Esophagus mucosa (tissue), 1 donor: ENCODE results near the gene DENND10. TPM values are rescaled to one million over a fixed set of nuclear protein-coding genes. Genes with fewer than 3 reads are reported as not detected.
"Not testable (repeated sequence)": the region's sequence is repeated elsewhere in the genome, so short reads cannot be mapped to it uniquely, and the experiment has no call there.

ENCODE experiments used
- ATAC-seq: fragments of 200-7000 bp; cut with Tn5 transposase; one replicate; pipeline ENCODE4 v1.9.1; 2020
- total RNA-seq: library from RNA; stranded (reverse); gene quantifications from one replicate; pipeline ENCODE4 v1.2.4, GENCODE V29; 2023
- donor health status: DM: yes; HTN: yes; CAD: no.

The DENND10 gene
- total RNA-seq, 1 donor from 2014 or later, result 38.3 TPM

DNA sequence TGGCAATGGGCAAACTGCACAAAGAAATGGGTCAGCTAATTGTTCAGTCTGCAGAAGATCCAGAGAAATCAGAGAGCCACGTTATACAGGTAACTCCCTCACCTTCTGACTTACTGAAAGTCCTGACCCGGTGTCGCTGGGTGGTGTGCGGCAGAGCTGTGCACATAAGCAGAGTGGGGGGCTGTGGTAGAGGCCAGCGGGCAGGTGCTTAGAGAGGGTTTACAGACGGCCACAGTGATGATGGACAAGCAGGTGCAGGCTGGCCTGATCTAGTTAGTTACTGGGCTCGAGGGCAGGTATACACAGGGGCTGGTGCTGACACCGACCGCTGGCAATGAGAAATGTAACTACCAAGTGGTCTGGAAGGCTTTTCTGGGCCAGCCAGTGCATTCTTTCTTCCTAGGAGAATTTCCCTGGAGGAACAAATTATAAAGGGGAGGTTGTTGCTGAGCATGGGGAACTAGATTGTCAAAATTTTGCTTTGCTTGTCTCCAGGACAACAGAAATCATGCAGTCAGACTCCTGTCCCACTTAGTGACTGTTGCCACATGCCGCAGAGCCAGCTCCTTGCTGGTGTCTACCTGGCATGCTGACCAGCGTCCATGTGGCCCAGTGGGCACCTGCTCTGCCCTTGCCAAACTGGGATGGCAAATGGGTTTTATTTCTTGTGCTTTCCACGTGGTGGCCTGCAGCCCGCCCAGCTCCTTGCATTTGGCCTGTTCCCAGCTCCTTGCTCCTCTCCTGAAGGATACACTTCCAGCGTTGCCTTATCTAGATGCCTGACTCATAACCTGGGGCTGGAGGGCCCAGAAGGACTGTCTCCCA, 28.8 kb downstream of the DENND10 start:
- ATAC-seq, result no peak

DNA sequence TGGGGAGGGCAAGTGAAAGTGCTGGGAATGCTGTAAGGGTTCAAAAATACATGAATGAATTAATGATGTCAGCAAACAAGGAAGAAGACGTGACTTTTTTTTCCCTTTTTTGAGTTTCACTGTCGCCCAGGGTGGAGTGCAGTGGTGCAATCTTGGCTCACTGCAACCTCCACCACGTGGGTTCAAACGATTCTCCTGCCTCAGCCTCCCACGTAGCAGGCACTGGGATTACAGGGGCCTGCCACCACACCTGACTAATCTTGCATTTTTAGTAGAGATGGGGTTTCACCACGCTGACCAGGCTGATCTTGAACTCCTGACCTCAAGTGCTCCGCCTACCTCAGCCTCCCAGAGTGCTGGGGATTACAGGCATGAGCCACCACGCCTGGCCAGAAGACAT, 30.0 kb downstream of the DENND10 start:
- ATAC-seq, result no peak

DNA sequence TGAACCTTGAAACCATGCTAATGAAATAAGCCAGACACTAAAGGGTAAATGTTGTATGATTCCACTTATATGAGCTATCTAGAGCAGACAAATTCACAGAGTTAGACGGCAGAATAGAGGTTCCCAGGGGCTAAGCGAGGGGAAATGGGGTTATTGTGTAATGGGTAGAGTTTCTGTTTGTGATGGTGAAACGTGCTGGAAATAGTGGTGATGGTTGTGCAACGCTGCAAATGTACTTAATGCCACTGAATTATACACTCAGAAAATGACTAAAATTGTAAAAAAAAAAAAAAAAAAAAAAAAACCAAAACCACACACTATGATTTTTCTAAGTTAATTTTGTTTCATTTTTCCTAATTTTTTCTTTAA, 31.6 kb downstream of the DENND10 start:
- ATAC-seq, result no peak

DNA sequence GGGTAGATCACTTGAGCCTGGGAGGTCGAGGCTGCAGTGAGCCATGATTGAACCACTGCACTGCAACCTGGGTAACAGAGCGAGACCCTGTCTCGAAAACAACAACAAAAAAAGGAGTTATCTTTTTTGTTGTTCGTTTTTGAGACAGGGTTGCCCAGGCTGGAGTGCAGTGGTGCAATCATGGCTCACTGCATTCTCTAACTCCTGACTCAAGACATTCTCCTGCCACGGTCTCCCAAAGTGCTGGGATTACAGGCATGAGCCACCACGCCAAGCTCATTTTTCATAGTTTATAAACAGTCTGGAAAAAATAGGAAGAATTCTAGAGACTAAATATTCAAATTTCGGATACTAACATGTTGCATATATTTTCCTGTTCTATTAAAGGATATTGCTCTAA, 32.2 kb downstream of the DENND10 start:
- no peak for ATAC-seq

DNA sequence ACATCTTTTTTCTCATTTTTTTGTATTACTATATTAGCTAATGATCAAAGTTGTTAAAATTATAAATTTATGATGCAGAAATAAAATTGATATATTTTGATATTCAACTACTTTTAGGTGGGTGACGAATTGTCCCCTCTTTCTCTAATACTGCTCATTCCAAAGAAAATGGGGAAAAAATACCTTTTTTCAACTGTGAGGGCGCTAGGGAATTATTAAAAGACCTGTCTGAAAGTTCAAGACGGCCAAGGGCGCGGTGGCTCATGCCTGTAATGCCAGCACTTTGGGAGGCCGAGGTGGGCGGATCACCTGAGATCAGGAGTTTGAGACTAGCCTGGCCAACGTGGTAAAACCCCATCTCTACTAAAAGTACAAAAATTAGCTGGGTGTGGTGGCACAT, 34.0 kb downstream of the DENND10 start:
- ATAC-seq, result not testable (repeated sequence)

DNA sequence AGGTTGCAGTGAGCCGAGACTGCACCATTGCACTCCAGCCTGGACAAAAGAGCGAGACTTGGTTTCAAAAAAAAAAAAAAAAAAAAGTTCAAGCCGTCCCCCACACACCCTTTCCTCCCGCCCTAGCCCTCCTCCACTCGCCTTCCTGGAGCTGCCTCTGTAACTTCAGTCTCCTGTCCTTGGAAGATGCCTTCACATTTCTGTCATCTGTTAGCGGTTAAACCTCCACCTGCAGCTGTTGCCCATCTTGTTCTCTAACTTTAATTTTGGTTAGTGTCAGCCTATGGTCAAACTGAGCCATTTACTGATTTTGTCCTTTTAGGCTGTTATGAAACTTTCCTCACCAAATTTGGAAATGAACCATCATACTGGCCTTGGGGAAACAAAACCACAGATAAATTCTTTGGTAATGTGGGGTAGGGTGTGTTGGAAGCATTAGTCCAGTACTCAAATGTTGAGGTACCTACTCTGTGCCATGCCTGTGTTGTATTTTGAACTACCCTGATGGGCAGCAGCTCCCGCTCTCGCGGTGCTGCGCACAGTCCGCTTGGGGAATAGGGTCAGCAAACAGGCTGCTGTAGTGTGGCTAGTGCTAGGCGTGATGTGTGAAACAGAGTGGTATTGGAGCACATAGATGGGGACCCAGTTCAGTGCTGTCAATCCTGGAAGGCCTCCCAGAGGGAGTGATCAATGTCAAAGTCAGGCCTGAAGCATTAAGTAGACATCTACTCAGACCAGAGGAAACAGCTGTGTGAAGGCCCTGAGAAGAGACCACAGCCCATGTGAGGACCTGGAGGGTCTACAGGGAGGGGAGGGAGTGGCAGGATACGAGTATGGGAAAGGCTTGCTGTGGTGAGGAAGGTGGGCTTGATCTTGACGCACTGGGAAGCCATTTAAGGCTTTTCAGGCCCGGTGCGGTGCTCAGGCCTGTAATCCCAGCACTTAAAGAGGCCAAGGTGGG, 34.7 kb downstream of the DENND10 start:
- ATAC-seq, result no peak

DNA sequence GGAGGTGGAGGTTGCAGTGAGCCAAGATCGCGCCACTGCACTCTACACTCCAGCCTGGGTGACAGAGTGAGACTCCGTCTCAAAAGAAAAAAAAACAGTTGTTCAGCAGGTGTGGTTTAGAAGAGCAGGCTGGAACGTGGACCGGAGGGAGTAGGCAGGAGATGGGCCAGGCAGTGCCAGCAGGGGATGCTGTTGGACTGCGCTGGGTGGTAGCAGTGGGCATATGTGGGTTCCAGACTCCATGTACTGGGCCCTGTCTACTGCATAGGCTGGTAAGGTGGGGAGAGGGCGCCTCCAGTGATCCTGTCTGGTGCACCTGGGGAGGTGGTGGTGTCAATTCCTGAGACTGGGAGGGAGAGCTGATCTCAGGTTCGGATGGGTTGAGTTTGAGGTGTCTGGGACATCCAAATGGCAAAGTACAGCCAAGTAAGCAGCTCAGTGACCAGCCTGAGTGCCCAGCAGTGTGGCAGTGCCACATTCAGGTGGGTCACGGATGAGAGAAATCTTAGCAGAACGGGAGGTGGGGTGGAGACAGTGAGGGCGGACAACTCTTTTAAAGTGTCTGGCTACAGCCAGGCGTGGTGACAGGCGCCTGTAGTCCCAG, 35.7 kb downstream of the DENND10 start:
- ATAC-seq, result peak; percentile 82

DNA sequence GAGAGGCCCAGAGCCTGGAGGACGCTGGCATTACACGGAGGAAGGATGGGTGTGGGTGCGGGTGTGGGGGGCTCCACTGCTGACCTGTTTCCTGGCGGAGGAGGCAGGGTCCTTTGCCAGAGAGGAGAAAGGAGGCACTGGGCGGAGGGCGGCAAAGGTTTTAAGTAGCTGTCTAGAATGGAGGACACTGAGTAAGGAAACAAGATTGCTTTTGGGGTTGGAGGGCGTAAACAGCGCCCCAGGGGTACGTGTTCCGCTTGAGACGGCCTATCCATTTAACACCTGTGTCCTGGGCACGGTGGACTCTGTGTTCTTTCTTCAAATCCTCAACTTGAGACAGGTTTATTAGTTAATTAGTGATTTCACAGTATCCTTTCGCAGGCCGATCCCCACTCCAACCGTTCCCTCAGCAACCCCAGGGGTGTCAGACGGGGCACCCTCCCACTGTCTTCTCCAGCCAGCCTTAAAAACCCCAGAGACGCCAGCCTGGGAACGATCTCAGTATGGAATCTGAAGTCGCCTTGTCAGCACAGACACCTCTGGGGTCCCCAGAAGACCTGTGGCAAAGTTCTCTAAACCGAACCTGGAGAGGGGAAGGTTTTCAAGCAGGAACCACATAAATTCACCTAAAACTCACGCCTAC, 36.8 kb downstream of the DENND10 start:
- peak; percentile 7 for ATAC-seq

DNA sequence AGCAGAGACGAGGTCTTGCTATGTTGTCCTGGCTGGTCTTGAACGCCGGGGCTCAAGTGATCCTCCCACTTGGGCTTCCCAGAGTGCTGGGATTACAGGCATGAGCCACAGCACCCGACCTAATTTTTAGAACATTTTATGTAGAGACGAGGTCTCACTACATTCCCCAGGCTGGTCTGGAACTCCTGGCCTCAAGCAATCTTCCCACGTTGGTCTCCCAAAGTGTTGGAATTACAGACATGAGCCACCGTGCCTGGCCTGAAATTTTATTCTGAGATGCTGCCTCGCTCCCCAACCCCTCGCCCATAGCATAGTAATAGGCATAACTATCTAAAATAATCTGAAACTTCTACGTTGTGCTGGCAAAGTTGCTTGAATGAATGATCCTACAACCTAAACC, 39.7 kb downstream of the DENND10 start:
- no peak for ATAC-seq

DNA sequence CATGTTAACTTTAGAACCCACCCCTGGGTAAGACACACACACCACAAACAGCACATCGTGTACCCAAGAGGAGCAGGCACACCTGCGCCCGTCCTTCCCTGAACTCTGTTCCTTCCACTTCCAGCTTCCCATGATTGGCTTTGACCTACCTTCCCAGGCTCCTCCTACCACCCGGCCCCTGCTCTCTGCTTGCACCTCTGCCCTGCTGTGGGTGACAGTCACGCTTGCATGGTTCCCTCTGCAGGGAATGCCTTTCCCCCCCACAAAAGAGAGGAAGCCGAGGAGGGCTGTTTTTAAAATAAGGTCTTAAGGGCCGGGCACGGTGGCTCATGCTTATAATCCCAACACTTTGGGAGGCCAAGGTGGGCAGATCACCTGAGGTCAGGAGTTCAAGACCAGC, 45.2 kb downstream of the DENND10 start:
- no peak for ATAC-seq

DNA sequence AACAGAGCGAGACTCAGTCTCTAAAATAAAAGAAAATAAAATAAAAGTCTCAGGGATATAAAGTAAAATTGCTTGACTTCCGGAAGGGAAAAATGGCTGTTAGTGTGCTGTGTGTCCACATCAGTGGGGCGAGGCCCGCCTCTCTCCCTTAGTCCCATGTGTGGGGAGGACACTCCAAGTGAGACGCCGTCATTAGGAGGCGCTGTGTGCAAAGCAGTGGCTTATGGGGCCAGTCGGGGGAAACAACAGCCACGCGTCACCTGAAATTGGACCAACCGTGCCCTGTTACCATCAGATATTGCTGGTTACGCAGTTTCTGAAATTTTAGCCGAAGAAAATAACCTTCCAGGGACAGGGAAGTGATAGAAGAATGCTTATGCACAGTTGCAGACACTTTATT, 45.8 kb downstream of the DENND10 start:
- ATAC-seq, result no peak

DNA sequence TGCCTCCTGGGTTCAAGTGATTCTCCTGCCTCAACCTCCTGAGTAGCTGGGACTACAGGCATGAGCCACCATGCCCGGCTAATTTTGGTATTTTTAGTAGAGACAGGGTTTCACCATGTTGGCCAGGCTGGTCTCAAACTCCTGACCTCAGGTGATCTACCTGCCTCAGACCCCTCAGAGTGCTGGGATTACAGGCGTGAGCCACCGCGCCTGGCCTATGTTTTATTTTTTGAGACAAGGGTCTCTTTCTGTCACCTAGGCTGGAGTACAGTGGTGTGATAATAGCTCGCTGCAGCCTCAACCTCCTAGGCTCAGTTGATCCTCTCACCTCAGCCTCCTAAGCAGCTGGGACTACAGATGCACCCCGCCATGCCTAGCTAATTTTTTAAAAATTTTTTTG, 47.7 kb downstream of the DENND10 start:
- ATAC-seq, result not testable (repeated sequence)

DNA sequence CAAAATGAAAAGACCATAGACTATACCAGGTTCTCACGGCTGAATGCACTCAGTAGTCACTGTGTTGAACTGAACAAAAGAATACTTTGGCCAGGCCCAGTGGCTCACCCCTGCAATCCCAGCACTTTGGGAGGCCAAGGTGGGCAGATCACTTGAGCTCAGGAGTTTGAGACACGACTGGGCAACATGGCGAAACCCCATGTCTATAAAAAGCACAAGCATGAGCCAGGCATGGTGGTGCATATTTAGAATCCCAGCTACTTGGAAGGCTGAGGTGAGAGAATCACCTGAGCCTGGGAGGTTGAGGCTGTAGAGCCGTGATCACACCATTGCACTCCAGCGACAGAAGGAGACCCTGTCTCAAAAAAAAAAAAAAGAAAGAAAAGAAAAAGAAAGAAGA, 49.1 kb downstream of the DENND10 start:
- ATAC-seq, result no peak

DNA sequence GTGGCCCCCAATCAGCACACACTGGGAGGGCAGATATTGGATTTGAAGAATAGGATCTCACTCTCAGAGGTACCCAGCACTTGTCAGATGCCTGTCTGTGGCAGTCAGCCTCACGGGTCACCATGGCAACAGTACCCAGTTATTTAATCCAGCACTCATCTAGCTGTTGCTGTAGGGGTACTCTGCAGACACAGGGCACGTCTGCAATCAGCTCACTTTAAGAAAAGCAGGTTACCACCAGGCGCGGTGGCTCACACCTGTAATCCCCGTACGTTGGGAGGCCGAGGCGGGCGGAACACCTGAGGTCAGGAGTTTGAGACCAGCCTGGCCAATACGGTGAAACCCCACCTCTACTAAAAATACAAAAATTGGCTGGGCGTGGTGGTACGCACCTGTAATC, 49.7 kb downstream of the DENND10 start:
- no peak for ATAC-seq

DNA sequence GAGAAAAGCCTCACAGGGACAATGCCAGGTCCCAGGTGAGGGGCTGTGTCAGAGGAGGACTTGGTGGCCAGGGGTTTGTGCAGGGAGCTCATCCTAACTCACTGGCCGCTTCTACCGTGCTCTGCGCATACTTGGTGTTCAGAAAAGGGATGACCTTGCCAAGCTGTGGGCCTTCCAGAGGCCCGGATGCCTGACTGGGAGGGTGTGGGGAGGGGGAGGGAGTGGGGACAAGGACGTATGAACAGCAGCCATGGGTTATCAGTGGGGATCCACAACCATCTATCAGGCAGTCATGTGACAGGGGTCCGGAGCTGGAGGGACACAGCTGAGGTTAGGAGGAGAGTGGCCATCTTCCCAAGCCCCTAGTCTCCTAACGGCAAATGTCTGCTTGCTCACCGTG, 55.4 kb downstream of the DENND10 start:
- ATAC-seq, result no peak

DNA sequence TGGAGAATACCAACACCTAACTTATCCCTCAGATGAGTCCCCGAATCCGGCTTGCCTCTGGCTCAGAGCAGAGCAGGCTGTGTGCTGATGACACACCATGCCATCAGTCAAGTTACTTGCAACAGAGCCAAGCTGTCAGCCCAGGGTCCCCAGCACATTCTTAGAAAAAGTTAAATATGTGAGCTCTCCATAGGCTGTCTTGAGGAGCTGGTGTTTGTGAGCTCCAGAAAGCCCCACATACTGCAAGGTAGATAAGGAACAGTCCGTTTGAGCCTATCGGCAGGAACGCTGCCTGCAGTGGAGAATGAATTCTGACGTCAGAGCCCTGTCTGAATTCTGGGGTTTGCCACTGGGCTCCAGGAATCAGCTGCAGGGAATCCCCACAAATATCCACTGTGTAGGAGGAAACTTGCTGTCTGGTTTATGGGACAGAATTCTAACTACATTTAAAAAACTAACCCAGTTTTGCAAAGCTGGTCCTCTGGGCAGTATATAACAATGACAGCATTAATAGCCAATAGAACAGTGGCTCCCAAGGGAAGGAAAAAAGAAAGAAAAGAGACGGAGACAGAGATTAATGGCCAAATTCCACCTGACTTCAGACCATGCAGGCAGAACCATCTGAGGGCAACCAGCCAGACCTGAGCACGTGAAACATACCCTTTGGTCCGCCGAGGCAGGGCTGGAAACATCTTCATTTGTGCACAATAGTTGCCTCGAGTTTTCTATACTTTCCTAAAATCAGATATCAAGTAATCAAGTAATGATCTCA, 58.0 kb downstream of the DENND10 start:
- no peak for ATAC-seq

DNA sequence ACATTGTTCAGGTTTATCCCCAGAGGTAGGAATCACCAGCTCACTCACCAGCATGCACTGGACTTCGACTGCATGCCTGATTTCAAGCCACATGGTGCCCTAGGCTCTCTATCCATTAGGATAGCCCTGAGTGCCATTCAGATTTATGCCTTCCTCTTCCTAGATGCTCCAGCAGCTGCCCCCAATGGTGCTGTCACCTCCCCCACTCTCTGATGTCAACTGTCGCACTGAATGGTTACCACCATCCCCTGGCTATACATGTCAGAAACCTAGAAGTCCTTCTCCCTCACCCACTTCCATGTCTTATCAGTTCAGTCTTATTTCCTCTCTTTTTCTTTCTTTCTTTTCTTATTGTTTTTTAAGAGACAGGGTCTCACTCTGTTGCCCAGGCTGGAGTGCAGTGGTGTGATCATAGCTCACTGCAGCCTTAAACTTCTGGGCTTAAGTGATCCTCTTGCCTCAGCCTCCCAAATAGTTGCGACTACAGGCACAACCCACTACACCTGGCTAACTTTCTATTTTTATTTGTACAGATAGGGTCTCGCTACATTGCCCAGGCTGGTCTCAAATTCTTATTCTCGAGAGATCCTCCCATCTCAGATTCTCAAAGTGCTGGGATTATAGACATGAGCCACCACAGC, 58.7 kb downstream of the DENND10 start:
- no peak for ATAC-seq

DNA sequence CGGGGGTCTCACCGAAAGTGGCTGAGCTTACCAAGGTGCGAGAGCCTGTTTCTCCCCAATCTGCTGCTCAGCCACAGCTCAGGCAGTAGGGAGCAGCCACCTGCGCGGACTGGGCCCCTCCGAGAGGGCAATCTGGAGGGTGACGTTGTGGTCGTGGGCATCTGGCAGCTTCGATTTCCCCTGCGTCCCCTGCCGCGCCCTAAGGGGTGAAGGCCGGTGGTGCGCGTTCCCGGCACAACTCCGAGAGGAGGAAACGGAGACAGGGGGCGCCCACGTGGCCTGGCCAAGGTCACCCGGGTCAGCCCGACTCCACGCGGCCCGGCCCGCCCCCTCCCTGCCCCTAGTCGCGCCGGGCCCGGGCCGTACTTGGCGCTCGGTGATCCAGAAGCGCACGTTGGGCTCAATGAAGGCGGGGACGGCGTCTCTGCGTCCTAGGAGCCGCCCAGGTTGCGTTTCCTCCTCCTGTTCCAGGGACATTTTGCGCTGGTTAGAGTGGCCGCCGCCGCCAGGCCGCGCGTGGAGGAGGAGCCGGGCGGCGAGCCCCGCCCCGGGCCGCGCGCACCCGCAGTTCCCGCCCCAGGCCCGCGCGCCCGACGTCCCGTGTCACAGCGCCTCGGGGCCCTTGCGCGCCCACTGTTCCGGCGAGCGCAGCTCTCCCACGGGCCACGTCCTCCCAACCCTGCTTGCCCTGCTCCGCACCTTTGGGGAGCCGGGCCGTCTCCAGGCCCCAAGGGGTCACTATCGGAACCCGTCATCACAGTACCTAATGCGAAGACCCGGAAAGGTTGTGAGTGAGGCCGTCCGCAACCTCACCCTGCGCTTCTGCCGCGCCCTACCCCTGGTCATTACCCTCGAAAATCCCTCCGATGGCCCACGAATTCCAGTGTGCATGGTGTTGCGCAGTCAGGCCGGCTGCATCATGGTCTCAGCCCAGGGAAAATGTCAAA, 61.5 kb downstream of the DENND10 start, which contains the start of gene SFXN4:
TSS of gene SFXN4 (minus strand) at position 544 of the 947 bp plus-strand sequence. CDS start at position 477, 67 bp downstream.
- ATAC-seq, result peak; percentile 94

DNA sequence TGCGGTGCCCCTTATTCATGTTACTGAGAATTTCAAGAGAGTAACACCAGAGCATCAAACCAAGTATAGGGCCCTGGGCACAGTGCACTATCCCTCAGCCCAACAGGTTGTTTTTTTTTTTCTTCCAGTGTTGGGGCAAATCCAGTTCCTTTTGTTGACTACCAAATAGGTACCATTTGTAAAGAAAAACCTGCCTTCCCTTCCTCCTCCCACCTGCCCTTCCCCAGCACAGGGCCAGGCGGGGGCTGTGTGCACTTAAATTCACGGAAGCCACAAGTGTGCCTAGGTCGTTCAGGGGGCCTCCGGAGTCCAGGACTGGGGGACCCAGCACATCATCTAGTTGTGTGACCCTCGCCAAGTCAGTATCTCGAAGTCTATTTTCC, 62.2 kb downstream of the DENND10 start:
- no peak for ATAC-seq

DNA sequence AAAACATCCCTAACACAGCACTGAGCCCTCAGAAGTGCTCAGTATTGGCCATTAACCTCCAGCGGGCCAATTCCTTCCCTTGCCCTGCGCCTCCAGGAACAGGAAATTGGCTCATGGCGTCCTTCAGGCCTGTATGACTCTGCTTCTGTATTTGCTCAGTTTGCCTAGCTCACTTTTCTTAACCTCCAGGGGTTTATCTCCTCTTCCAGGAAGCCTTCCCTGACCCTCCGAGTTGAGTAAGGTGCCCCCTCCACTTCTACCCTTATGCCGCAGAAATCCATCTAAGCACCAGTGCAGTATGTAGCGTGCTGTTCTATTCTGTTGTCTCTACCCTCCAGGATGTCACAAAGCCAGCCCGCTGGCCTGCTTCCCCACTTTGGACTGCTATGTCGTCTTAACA, 62.7 kb downstream of the DENND10 start:
- no peak for ATAC-seq
